ENCODE measurements around the gene RASGEF1B.

- TF ChIP-seq EZH2 (IDR thresholded peaks at IDR 0.05; ENCODE audit: borderline replicate concordance, low read length) (no peak), CTCF (conservative IDR thresholded peaks at IDR 0.05 in 1 of 2, IDR thresholded peaks at IDR 0.05 in 1 of 2; ENCODE audit: extremely low read depth in 1 of 2, insufficient read depth in 1 of 2, low read depth in 1 of 2, low read length in 2 of 2) (no peak)
Observed at GRCh38 chr4:81505726-81506125, 34.0 kb upstream of the RASGEF1B start.

Data from mammary epithelial cell (primary cell).